ENCODE results near the gene ASPHD2.

The ASPHD2 gene

DNA sequence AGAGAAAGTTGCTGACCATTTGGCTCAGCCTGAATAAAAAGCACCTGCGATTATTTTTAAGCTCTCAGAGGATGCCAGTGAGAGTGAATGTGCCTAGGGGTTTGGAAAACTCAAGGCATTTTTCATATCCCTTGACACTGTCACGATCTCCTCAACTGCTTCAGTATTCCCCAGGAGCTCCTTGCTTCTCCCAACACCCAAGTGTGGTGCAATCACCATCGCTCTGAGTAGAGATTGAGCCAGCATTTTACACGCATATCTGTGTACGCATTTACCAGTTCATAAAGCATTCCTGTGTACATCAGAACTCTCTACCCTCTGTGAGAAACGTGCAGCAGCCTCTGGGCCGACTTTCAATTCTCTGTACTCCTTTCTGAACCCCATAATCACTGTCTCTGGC, 56.0 kb downstream of the ASPHD2 start:
- Histone ChIP-seq H3K4me3 (ENCODE audit: extremely low read depth, insufficient read depth, low read length, poor library complexity, severe bottlenecking) (no peak overlapping the region), H3K9me3 (ENCODE audit: control insufficient read depth, low read length) (no peaks in the 10 kb centered on the region), H3K27ac (ENCODE audit: low read depth, low read length, severe bottlenecking) (no peak overlapping the region), H3K36me3 (ENCODE audit: control insufficient read depth, insufficient read depth, low read length) (peaks cover 32% of the 10 kb centered on the region), H3K4me1 (ENCODE audit: control insufficient read depth, insufficient read depth, low read length, poor library complexity, severe bottlenecking) (peaks cover 10% of the 10 kb centered on the region)
- 91% methylated on average over 6 to 7 of the region's 7 CpGs for WGBS, 2 experiments (ENCODE audit: insufficient coverage in 2 of 2)

DNA sequence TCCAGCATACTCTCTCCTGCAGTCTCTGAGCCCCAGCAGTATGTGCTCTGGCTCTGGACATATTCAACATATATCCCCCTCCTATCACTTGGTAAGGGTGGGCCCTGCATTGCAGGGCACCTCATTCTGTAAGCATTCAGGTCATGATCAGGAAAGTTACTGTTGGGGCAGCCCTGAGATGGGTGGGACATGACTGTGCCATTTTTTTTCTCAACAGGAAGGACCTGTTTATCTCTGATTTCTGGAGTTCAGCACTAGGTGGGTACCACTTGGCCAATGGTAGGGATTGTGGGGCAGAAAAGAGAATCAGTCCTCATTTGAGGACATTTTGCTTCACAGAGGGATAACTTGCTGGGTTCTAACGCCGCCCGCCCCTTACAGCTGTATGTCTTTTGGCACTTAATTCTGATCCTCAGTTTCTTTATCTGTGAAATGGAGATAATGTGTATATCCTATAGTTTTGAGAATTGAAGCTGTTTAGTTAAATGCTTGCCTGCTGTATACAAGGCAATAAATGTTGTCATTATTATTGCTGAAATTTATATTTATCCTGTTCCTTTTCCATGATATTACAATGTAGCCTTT, 56.8 kb downstream of the ASPHD2 start:
- H3K9me3 ChIP-seq (ENCODE audit: control insufficient read depth, low read length), result no peaks in the 10 kb centered on the region
- peaks cover 10% of the 10 kb centered on the region for H3K4me1 ChIP-seq (ENCODE audit: control insufficient read depth, insufficient read depth, low read length, poor library complexity, severe bottlenecking)
- H3K27ac ChIP-seq (ENCODE audit: low read depth, low read length, severe bottlenecking), result no peak overlapping the region
- H3K4me3 ChIP-seq (ENCODE audit: extremely low read depth, insufficient read depth, low read length, poor library complexity, severe bottlenecking), result no peak overlapping the region
- WGBS, 2 experiments (ENCODE audit: insufficient coverage in 2 of 2), result 83% methylated on average over 3 of the region's 3 CpGs; no CpG with 5 or more reads in 1 of the 2 experiments
- H3K36me3 ChIP-seq (ENCODE audit: control insufficient read depth, insufficient read depth, low read length), result peaks cover 41% of the 10 kb centered on the region

DNA sequence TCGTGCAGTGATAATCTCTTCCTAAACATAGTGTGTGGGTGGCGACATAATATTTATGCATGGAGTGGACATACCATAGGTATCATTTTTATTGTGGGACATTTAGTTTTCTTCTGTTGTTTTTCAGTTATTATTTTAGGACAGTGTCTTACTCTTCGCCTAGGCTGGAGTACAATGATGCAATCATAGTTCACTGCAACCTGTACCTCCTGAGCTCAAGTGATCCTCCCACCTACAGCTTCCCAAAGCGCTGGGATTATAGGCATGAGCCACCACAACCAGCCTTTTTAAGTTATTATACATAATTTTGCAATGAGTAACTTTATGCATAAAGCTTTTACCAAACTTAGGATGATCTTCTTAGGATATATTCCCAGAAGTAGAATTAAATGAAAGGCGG, 57.3 kb downstream of the ASPHD2 start:
- H3K27ac ChIP-seq (ENCODE audit: low read depth, low read length, severe bottlenecking), result no peak overlapping the region
- no peaks in the 10 kb centered on the region for H3K9me3 ChIP-seq (ENCODE audit: control insufficient read depth, low read length)
- peaks cover 10% of the 10 kb centered on the region for H3K4me1 ChIP-seq (ENCODE audit: control insufficient read depth, insufficient read depth, low read length, poor library complexity, severe bottlenecking)
- H3K4me3 ChIP-seq (ENCODE audit: extremely low read depth, insufficient read depth, low read length, poor library complexity, severe bottlenecking), result no peak overlapping the region
- H3K36me3 ChIP-seq (ENCODE audit: control insufficient read depth, insufficient read depth, low read length), result peaks cover 44% of the 10 kb centered on the region
- WGBS, 2 experiments (ENCODE audit: insufficient coverage in 2 of 2), result 93% methylated on average over 2 of the region's 5 CpGs; no CpG with 5 or more reads in 1 of the 2 experiments

DNA sequence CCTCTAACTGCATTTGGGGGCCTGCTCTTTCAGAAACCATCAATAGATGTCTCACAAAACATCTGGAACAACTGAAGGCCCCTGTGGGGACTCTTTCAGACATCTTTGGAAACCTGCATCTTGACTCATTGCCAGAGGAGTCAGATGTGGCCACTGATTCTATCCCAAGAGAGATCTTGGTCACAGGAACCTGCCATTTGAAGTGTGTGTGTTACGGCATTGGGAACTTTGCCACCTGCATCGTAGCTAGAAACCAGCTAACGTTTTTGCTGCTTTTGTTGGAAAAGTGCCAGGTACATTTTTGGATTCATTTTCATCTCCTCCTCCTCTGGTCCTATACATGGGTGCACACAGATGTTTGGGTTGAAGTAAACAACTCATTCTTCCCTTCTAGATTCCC, 58.9 kb downstream of the ASPHD2 start:
- 90 to 96% methylated on average over 3 of the region's 3 CpGs for WGBS, 2 experiments (ENCODE audit: insufficient coverage in 2 of 2)
- peaks cover 57% of the 10 kb centered on the region for H3K36me3 ChIP-seq (ENCODE audit: control insufficient read depth, insufficient read depth, low read length)
- no peak overlapping the region for H3K4me3 ChIP-seq (ENCODE audit: extremely low read depth, insufficient read depth, low read length, poor library complexity, severe bottlenecking)
- no peaks in the 10 kb centered on the region for H3K9me3 ChIP-seq (ENCODE audit: control insufficient read depth, low read length)
- no peak overlapping the region for H3K27ac ChIP-seq (ENCODE audit: low read depth, low read length, severe bottlenecking)
- no peaks in the 10 kb centered on the region for H3K4me1 ChIP-seq (ENCODE audit: control insufficient read depth, insufficient read depth, low read length, poor library complexity, severe bottlenecking)

DNA sequence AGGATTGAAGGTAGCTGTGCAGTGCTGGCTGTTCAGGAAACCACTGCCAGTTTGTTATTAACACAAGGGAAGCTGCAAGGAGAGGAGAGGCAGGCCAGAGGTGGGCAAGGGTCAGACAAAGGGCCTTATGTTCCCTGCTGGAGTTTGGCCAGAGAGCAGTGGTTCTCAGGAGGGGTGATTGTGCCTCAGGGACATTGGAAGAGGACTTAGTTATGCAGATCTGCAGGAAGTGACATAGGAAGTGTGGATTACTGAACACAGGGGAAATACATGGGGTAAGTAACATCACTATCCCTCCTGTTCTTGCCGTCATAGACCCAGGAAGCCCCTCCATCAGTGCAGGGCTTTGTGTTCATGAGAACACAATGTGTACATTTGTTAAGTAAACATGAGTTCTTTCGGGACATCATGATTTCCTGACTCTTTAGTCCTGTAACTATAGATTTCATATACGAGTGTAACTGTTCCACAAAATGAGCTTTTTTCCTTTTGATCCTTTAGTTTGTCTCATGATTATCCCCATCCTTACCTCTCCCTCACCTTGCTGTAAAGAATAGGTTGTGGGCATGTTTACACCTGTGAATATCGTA, 60.5 kb downstream of the ASPHD2 start:
- peaks cover 72% of the 10 kb centered on the region for H3K36me3 ChIP-seq (ENCODE audit: control insufficient read depth, insufficient read depth, low read length)
- 94 to 100% methylated on average over 1 to 2 of the region's 4 CpGs for WGBS, 2 experiments (ENCODE audit: insufficient coverage in 2 of 2)
- H3K4me3 ChIP-seq (ENCODE audit: extremely low read depth, insufficient read depth, low read length, poor library complexity, severe bottlenecking), result no peak overlapping the region
- H3K4me1 ChIP-seq (ENCODE audit: control insufficient read depth, insufficient read depth, low read length, poor library complexity, severe bottlenecking), result no peaks in the 10 kb centered on the region
- peak overlapping the region; percentile 37 for H3K27ac ChIP-seq (ENCODE audit: low read depth, low read length, severe bottlenecking)
- H3K9me3 ChIP-seq (ENCODE audit: control insufficient read depth, low read length), result no peaks in the 10 kb centered on the region

DNA sequence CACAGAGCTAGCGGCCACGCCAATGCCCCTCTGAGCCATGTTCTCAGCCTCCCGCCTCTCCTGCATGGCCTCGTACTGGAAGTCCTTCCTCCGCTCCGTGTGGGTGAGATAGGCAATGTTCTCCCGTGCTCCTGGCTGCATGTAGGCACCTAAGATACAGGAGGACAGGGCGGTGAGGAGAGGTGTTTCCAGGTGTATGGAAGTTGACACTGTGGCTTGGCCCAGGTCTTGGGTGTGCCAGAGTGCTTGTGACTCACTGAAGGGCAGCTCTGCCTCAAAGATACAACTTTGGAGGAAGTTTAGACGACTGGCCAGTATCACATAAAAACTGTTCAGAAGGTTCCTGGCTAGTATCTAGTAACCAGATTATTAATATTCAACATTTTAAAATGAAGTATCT, 63.2 kb downstream of the ASPHD2 start:
- no peaks in the 10 kb centered on the region for H3K4me1 ChIP-seq (ENCODE audit: control insufficient read depth, insufficient read depth, low read length, poor library complexity, severe bottlenecking)
- no peak overlapping the region for H3K4me3 ChIP-seq (ENCODE audit: extremely low read depth, insufficient read depth, low read length, poor library complexity, severe bottlenecking)
- H3K9me3 ChIP-seq (ENCODE audit: control insufficient read depth, low read length), result no peaks in the 10 kb centered on the region
- peaks cover 98% of the 10 kb centered on the region for H3K36me3 ChIP-seq (ENCODE audit: control insufficient read depth, insufficient read depth, low read length)
- H3K27ac ChIP-seq (ENCODE audit: low read depth, low read length, severe bottlenecking), result peak overlapping the region; percentile 10
- WGBS, 2 experiments (ENCODE audit: insufficient coverage in 2 of 2), result 92 to 97% methylated on average over 5 to 8 of the region's 9 CpGs

DNA sequence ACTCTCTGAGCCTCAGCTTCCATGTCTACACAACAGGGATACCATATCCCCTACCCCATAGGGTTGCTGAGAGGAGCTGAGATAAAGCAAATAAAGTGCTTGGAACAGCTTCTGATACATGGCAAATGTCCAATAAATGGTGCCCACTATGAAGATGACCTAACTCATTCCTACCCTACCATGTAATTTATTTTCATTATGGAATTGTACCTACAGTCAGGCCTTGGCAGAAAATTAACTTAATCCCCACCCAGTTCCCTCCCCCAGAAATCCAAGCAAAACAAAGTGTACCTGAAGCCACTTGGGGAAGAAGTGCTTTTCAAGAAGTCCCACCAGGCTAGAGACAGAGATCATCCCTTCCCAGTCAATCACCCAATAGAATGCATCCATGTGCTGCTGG, 65.4 kb downstream of the ASPHD2 start:
- no peaks in the 10 kb centered on the region for H3K4me1 ChIP-seq (ENCODE audit: control insufficient read depth, insufficient read depth, low read length, poor library complexity, severe bottlenecking)
- H3K9me3 ChIP-seq (ENCODE audit: control insufficient read depth, low read length), result no peaks in the 10 kb centered on the region
- peaks cover 88% of the 10 kb centered on the region for H3K36me3 ChIP-seq (ENCODE audit: control insufficient read depth, insufficient read depth, low read length)
- no peak overlapping the region for H3K27ac ChIP-seq (ENCODE audit: low read depth, low read length, severe bottlenecking)
- H3K4me3 ChIP-seq (ENCODE audit: extremely low read depth, insufficient read depth, low read length, poor library complexity, severe bottlenecking), result no peak overlapping the region

Measured in mesodermal cell (in vitro differentiated cells).